Measurements from ENCODE around the gene UBTD1. TPM values are rescaled to one million over a fixed set of nuclear protein-coding genes. Genes with fewer than 3 reads are reported as not detected.

The UBTD1 gene
- total RNA-seq, 2 donors from 2014 or later = 19.1 to 19.3 TPM

DNA sequence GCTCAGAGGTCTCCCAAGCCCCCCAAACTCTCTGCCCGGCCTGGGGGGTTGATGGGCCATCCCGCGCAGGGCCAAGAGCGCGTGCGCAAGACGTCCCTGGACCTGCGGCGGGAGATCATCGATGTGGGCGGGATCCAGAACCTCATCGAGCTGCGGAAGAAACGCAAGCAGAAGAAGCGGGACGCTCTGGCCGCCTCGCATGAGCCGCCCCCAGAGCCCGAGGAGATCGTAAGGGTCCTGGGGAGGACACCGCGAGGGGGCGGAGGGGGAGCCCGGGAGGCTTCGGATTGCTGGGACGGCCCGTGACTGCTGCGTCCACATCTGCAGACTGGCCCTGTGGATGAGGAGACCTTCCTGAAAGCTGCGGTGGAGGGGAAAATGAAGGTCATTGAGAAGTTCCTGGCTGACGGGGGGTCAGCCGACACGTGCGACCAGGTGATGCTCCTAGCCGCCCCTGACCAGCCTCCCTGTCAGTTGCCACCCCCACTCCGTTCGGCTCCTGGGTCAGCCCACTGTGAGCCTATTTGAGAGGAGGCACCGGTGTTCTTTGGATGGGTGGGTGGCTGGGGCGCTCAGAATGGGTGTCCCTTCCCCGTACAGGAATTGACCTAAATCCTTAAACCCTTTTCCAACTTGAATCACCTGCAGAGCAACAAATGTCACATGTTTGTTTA is 79.6 kb downstream of the UBTD1 start:
- no peak overlapping the region for H3K4me3 Mint-ChIP-seq
- no peak overlapping the region for H3K4me3 ChIP-seq (ENCODE audit: low read length)
- no peaks in the 10 kb centered on the region for H3K9me3 Mint-ChIP-seq
- H3K9ac ChIP-seq (ENCODE audit: extremely low read depth, low read length, poor library complexity, severe bottlenecking) = no peak overlapping the region
- DNase-seq = no peak
- no peaks in the 10 kb centered on the region for H3K9me3 ChIP-seq (ENCODE audit: control insufficient read depth, low read length)
- no peak overlapping the region for H3K27ac Mint-ChIP-seq
- no peaks in the 10 kb centered on the region for H3K27me3 Mint-ChIP-seq (ENCODE audit: insufficient read depth)
- H3K4me1 Mint-ChIP-seq = no peaks in the 10 kb centered on the region
- no peaks in the 10 kb centered on the region for H3K36me3 Mint-ChIP-seq (ENCODE audit: low read depth)
- WGBS, 2 experiments (ENCODE audit: insufficient coverage in 1 of 2, insufficient read length in 1 of 2) = 94 to 95% methylated on average over 20 to 40 of the region's 40 CpGs
- H3K27ac ChIP-seq (ENCODE audit: low read depth, low read length) = no peak overlapping the region
- no peaks in the 10 kb centered on the region for H3K27me3 ChIP-seq (ENCODE audit: control insufficient read depth, insufficient read depth, low read length, poor library complexity, severe bottlenecking)
- no peaks in the 10 kb centered on the region for H3K36me3 ChIP-seq (ENCODE audit: control insufficient read depth, insufficient read depth, low read length)
- H3K4me1 ChIP-seq (ENCODE audit: control insufficient read depth, insufficient read depth, low read length) = no peaks in the 10 kb centered on the region
- TF ChIP-seq, protein P1, sequence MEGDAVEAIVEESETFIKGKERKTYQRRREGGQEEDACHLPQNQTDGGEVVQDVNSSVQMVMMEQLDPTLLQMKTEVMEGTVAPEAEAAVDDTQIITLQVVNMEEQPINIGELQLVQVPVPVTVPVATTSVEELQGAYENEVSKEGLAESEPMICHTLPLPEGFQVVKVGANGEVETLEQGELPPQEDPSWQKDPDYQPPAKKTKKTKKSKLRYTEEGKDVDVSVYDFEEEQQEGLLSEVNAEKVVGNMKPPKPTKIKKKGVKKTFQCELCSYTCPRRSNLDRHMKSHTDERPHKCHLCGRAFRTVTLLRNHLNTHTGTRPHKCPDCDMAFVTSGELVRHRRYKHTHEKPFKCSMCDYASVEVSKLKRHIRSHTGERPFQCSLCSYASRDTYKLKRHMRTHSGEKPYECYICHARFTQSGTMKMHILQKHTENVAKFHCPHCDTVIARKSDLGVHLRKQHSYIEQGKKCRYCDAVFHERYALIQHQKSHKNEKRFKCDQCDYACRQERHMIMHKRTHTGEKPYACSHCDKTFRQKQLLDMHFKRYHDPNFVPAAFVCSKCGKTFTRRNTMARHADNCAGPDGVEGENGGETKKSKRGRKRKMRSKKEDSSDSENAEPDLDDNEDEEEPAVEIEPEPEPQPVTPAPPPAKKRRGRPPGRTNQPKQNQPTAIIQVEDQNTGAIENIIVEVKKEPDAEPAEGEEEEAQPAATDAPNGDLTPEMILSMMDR (conservative IDR thresholded peaks at IDR 0.05) = no peak

DNA sequence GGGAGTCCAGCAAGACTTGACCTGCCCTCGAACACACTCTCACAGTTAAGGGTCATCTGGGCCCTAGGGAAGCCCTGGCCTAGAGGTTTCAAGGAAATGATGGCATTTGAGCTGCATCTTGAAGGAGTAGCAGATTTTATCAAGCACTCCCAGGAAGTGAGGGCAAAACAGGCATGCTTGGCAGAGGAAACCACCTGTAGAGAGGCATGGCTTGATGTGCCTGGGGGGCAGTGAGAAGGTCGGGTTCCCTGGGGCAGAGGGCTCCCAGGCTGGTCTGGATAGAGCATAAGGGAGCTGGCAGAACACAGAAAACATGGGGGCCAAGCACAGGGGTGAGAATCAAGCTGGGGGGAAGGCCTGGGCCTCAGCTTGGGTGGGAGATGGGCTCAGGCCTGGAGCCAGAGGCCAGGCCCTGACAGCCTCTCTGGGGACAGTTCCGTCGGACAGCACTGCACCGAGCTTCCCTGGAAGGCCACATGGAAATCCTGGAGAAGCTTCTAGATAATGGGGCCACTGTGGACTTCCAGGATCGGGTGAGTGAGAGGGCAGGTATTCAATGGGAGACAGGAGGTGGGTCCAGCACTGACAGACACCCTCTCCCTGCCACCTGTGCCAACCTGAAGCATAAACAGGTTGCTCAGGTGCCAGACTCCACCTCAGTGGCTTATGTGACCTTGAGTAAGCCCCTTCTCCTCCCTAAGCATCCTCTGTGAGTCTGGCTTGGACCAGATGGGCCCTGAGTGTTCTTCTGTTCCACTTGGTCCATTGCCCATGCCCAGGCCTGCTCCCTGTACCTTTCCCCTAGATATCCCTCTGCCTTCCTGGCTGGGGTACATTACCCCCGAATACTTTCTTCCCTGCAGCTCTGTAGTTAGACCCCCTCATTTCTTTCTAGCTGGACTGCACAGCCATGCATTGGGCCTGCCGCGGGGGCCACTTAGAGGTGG is 82.0 kb downstream of the UBTD1 start:
- Histone ChIP-seq H3K9me3 (ENCODE audit: control insufficient read depth, low read length) (no peaks in the 10 kb centered on the region), H3K36me3 (ENCODE audit: control insufficient read depth, insufficient read depth, low read length) (no peaks in the 10 kb centered on the region), H3K4me3 (ENCODE audit: low read length) (no peak overlapping the region), H3K9ac (ENCODE audit: extremely low read depth, low read length, poor library complexity, severe bottlenecking) (no peak overlapping the region), H3K27me3 (ENCODE audit: control insufficient read depth, insufficient read depth, low read length, poor library complexity, severe bottlenecking) (no peaks in the 10 kb centered on the region), H3K27ac (ENCODE audit: low read depth, low read length) (no peak overlapping the region), H3K4me1 (ENCODE audit: control insufficient read depth, insufficient read depth, low read length) (no peaks in the 10 kb centered on the region)
- H3K27ac Mint-ChIP-seq = no peak overlapping the region
- H3K27me3 Mint-ChIP-seq (ENCODE audit: insufficient read depth) = no peaks in the 10 kb centered on the region
- TF ChIP-seq, protein P1 (conservative IDR thresholded peaks at IDR 0.05) = no peak
- WGBS, 2 experiments (ENCODE audit: insufficient coverage in 1 of 2, insufficient read length in 1 of 2) = 91 to 96% methylated on average over 7 to 9 of the region's 9 CpGs
- no peaks in the 10 kb centered on the region for H3K36me3 Mint-ChIP-seq (ENCODE audit: low read depth)
- DNase-seq = no peak
- no peaks in the 10 kb centered on the region for H3K9me3 Mint-ChIP-seq
- no peak overlapping the region for H3K4me3 Mint-ChIP-seq
- peaks cover 3% of the 10 kb centered on the region for H3K4me1 Mint-ChIP-seq

DNA sequence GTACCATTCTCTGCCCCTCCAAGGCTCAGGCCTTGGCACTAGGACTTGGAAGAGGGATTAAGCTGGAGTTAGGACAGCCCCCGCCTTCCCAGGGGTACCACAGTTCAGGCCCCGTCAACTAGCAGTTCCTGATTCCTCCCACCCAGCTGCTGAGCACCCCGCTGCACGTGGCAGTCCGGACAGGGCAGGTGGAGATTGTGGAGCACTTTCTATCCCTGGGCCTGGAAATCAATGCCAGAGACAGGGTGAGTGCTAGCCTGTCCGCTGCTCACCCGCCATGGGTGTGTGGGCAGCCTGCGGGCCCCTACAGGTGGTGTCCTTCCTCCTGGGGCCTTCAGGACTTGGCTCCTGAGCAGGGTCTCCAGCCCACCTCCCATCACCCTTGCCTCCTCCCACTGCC is 83.4 kb downstream of the UBTD1 start:
- Mint-ChIP-seq H3K4me1 (peaks cover 3% of the 10 kb centered on the region), H3K36me3 (ENCODE audit: low read depth) (no peaks in the 10 kb centered on the region), H3K9me3 (no peaks in the 10 kb centered on the region), H3K27ac (no peak overlapping the region), H3K27me3 (ENCODE audit: insufficient read depth) (no peaks in the 10 kb centered on the region), H3K4me3 (no peak overlapping the region)
- TF ChIP-seq, protein P1 (conservative IDR thresholded peaks at IDR 0.05) = no peak
- H3K4me3 ChIP-seq (ENCODE audit: low read length) = no peak overlapping the region
- H3K9me3 ChIP-seq (ENCODE audit: control insufficient read depth, low read length) = no peaks in the 10 kb centered on the region
- no peak for DNase-seq
- H3K27me3 ChIP-seq (ENCODE audit: control insufficient read depth, insufficient read depth, low read length, poor library complexity, severe bottlenecking) = no peaks in the 10 kb centered on the region
- H3K36me3 ChIP-seq (ENCODE audit: control insufficient read depth, insufficient read depth, low read length) = no peaks in the 10 kb centered on the region
- no peak overlapping the region for H3K9ac ChIP-seq (ENCODE audit: extremely low read depth, low read length, poor library complexity, severe bottlenecking)
- no peak overlapping the region for H3K27ac ChIP-seq (ENCODE audit: low read depth, low read length)
- WGBS, 2 experiments (ENCODE audit: insufficient coverage in 1 of 2, insufficient read length in 1 of 2) = 90 to 94% methylated on average over 4 to 8 of the region's 8 CpGs
- H3K4me1 ChIP-seq (ENCODE audit: control insufficient read depth, insufficient read depth, low read length) = no peaks in the 10 kb centered on the region
